Midbrain (tissue), 1 donor: ENCODE data around the gene GOLGA7B.

Experiments used
- DNase-seq: peaks from one replicate; lab custom pipeline; 2025; lab: John Stamatoyannopoulos, UW

The GOLGA7B gene

DNA sequence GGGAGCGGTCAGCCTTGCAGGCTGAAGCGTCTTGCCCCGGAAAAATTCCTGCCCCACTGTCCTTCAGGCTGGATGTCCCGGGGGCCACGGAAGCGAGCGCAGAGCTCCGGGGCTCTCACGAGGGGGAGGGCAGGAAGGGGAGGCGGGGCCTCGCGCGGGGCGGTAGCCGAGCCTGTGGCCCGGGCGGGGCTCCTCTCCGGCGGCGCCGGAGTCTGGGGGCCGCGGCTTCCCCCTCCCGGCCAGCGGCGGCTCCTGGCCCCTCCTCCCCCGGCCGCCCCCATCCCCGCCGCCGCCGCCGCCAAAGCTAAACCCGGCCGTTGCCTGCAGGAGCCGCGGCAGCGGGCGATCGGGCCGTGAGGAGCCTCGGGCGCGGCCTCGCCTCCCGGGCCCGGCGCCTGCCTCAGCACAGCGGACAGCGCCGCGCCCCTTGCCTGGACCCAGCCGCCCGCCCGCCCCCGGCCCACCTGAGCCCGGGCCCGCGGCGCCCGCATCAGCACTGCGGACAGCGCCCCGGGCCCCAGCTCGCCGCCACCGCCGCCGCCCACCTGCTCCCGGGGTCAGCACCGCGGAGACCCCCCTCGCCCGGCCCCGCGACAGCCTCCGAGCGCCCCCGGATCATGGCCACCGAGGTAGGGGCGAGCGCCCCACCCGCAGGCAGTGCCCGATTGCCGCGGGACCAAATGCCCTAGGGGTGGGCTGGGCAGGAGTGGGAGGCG is at the start of gene GOLGA7B:
GOLGA7B (plus strand) TSS at position 157 of the 716 bp plus-strand sequence; CDS start at position 618, 461 bp downstream.
- DNase-seq: peak; percentile 32

- DNase-seq: no peak
Observed at GRCh38 chr10:97800474-97800873, 49.2 kb upstream of the GOLGA7B start.

DNA sequence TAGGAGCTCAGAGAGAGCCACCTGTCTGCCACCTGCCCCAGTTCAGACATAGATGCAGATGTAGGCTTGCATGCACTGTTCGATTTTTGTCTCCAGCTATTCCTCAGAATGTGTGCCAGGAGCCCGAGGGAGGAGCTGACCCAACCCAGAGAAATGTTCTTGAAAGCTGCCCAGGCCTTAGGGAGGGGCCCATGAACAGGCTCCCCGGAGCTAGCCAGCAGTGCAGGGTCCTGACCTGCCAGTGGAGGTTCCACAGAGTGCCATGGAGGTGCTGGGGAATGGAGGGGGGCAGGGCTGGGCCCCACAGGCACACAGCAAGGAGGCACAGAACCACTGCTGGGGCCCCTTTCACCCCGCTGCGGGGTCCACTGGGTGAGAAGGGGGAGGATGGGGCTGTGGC is 48.2 kb upstream of the GOLGA7B start:
- DNase-seq: no peak

- DNase-seq: no peak
Observed at GRCh38 chr10:97805096-97805884, 44.4 kb upstream of the GOLGA7B start.

- no peak for DNase-seq
Observed at GRCh38 chr10:97805949-97806348, 43.7 kb upstream of the GOLGA7B start.

DNA sequence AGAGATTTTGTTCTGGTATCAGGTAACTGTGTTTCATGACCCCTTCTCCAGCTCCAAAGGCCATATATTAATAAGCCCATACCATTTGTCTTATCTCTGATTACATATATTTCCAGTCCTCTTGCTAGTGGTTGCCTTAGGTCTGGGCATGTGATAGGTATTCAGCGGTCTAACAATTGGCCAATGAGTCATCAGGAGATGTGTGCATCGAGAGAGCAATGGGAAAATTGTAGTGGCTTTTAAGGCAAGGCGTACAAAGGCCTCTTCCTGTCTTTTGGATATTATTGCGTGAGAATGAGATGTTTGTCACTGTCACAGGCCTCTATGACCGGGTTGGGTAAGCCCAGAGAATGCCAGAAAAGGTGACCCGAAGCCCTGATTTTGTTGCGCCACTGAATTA is 39.2 kb upstream of the GOLGA7B start:
- DNase-seq: no peak

- DNase-seq: no peak
Observed at GRCh38 chr10:97811958-97812357, 37.7 kb upstream of the GOLGA7B start.

DNA sequence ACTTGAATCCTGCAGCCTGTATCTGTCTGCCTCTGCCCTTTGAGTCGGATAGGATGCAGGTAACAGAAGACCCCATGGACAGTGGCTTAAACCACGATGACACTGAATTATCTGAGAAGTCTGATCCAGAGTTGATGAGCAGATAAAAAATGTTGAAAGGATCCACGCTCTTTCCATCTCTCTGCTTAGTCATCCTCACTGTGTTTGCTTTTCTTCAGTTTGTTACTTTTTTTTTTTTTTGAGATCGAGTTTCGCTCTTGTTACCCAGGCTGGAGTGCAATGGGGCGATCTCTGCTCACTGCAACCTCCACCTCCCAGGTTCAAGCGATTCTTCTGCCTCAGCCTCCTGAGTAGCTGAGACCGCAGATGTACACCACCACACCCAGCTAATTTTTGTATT is 36.9 kb upstream of the GOLGA7B start:
- DNase-seq: no peak

DNA sequence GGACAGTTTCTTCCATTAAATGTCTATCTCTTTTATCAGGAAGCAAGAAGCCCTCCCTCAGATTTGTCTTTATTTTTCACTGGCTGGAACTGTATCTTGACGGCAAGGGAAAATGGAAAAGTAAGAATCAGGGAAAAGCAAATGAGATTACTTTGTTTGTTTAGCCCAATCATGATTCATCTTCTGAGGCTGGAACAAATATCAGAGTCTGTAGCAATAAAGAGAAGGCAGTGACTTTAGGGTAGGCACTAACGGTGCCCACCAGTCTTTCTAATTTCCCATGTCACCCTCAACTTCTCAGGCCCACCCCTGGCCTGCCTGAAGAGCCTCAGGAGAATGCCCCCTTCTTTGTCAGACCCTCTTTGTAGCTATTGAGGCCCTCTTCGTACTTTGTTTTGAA is 36.3 kb upstream of the GOLGA7B start:
- no peak for DNase-seq

- no peak for DNase-seq
Observed at GRCh38 chr10:97814996-97815395, 34.6 kb upstream of the GOLGA7B start.

DNA sequence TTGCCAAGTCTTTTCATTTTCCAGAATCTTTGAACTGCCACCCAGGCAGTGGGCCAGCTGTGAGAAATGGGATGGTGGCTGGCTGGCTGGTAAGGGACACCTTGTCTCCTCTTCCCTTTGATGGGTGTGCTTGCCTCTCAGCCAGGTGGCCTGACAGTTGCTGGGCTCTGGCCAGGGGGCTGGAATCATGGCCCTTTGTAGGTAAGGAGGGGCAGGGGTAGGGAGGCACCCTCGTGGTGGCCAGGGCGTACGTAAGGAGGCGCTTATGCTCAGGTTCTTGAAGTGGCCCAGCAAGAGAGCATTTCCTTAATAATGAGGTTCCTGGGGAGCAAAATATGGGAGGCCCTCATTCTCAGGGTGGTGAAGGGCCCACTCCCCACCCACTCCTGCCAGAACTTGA is 33.0 kb upstream of the GOLGA7B start:
- DNase-seq: no peak

DNA sequence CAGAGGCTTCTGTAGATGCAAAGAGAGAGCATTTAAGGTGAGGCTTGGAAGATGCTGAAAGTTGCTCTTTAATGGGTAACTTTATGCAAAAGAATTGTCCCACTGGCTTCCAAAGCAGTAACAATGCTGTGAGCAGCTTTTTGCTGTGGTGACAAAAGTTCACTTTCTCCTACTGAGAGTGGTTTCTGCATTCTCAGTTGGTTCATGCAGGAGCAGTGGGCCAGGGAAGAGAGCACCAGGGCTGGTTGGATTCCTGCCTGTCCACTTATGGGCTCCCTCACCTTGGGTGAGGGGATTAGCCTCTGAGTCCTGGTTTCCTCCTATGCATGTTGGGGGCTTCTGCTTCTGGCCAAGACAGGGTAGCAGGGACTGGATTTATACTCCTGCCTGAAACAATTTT is 31.1 kb upstream of the GOLGA7B start:
- no peak for DNase-seq

DNA sequence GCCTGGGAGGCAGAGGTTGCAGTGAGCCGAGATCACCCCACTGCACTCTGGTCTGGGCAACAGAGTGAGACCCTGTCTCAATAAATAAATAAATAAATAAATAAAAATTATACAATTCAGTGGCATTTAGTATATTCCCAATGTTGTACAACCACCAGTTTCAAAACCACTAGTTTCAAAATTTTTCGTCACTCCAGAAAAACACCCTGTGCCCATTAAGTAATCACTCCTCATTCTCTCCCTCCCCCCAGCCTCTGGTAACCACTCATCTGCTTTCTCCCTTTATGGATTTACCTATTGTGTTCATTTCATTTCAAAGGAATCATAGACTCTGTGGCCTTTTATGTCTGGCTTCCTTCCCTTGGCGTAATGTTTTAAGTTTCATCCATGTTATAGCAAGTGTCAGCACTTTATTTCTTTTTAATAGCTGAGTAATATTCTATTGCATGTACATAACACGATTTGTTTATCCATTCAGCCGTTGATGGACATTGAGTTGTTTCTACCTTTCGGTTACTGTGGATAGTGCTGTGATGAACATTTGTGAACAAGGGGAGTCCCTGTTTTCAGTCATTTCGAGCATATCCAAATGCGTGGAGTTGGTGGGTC is 29.4 kb upstream of the GOLGA7B start:
- DNase-seq: no peak

DNA sequence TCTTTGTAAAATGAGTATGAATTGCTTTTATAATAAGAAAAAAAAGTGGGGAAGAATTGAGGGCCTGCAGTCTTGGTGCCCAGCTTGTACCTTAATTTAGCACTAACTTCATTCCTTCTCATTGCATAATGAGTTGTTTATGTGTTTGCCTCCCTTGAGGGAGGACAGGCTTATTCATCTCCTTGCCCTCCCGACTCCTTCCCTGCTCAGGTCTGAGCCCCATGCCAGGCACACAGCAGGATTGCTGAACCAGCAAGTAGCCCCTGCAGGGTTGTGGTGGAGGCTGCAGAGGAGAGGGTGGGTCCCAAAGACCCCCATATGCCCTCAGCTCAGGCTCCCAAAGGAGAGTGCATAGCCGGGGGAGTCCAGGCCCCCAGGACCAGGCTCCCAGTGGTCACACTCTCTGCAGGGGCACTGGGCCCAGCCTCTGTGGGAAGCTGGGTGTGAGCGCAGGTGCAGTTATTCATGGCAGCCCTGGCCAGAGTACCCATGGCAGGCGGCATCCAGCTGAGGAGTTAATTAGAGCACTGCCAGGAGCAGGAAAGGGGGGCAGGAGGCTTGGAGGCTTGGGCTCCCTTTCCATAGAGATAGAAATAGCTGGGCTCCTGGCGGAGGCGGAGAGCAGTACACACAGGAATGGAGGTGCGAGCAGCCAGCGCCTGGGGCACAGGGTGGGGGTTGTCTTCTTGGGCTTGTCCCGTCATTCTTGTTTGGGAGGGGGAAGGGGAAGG is 28.2 kb upstream of the GOLGA7B start:
- no peak for DNase-seq

DNA sequence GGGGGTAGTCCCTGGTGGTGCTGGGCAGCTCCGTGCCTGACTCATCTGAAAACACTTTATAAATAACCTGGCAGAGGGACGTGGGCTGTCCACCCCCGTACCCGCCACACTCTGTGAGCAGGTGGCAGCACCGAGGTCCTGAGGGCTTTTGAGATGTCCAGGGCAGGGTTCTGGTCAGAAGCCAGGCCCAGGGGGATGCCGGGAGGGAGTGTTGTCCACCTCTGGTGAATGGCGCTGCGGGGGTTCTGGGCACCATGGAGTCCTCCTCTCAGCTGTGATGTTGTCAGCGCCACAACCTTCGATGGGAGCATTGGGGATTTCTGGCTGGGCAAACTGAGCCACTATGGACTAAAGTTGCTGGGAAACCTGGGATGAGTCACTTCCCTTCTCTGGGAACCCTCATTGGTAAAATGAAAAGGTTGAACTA is 27.4 kb upstream of the GOLGA7B start:
- no peak for DNase-seq

DNA sequence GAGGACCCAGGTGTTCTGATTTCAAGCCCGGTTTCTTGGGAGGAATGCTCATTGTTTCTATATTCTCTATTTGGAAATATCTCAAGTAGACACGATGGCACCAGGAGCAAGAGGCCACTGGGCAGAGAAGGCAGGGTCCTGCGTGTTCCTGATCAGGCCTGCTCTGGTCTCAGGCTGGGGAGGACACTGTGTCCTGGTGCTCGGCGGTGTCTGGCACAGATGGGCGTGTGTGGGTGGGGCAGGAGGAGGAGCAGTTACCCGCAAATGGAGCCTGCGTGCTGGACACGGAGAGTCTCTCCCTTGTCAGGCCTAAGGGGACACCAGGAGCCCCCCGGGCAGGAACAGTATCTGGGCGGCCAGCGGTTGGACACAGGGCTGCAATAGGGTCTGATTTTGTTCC is 25.9 kb upstream of the GOLGA7B start:
- DNase-seq: no peak

DNA sequence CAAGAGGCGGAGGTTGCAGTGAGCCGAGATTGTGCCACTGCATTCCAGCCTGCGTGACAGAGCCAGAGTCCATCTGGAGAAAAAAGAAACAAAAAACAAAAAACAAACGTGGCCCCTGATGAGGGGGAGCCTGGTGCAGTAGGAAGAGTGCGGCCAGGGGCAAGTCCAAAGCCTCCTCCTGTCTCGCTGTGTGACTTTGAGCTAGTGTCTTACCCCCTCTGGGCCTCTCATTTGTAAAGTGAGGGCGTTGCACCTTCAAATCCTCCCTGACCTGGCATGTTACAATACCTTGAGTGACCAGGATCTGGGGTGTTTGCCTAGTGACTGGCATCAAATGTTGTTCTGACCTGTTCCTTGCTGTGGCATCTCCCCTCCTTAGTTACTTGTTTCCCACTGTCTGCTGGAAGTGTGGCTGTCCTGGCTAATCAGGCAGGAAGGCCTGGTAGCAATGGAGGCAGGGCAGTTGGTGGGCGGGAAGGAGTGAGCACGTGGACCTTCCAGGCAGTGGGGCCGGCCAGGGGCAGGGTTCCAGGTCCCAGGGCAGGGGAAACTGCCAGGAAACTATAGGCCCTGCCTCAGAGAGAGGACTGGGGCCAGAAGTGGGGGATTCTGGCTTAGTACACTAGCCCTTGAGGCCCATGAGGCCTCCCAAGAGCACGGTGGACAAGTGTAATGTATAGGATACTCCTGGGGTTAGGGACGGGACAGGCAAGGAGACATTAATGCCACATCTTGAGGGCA is 24.5 kb upstream of the GOLGA7B start:
- no peak for DNase-seq

DNA sequence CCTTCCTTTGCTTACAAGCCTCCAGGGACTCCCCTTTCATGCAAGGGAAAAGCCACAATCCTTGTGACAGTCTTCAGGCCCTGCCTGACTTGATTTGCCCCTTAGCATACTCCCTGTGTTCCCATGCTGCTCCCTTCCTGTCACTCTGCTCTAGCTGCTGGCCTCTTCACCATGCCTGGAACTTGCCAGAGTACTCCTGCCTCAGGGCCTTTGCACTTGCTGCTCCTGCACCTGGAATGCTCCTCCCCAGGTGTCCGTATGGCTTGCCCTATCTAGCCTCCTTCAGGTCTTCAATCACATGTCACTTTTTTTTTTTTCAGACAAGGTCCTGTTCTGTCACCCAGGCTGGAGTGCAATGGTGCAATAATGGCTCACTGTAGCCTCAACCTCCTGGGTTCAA is 22.8 kb upstream of the GOLGA7B start:
- DNase-seq: no peak

GRCh38 chr10:97827702-97828291 is 21.8 kb upstream of the GOLGA7B start:
- no peak for DNase-seq

- DNase-seq: no peak
Observed at GRCh38 chr10:97828721-97829120, 20.9 kb upstream of the GOLGA7B start.

- DNase-seq: no peak
Observed at GRCh38 chr10:97830064-97830463, 19.6 kb upstream of the GOLGA7B start.
